WI38 (cell line): ENCODE results near the gene TYR.
"Not testable (repeated sequence)": the region's sequence is repeated elsewhere in the genome, so short reads cannot be mapped to it uniquely, and the experiment has no call there.

Source experiments
- H3K4me3 ChIP-seq: 2 replicates; pipeline ENCODE4 v1.5.1; 2011; ENCODE audit warnings: low read depth, mild to moderate bottlenecking, control low read depth, low read length
- CTCF ChIP-seq: IDR thresholded peaks from 2 replicates; pipeline ENCODE4 v1.5.1; 2012; ENCODE audit warnings: low read depth, mild to moderate bottlenecking, control low read depth, low read length

Gene TYR

GRCh38 chr11:89267660-89268302, 90.1 kb downstream of the TYR start:
- no peak for TF ChIP-seq CTCF
- H3K4me3 ChIP-seq: no peak overlapping the region

GRCh38 chr11:89272540-89273088, 94.9 kb downstream of the TYR start:
- H3K4me3 ChIP-seq: not testable (repeated sequence)

- H3K4me3 ChIP-seq: not testable (repeated sequence)
Observed at GRCh38 chr11:89273220-89273619, 95.5 kb downstream of the TYR start.

DNA sequence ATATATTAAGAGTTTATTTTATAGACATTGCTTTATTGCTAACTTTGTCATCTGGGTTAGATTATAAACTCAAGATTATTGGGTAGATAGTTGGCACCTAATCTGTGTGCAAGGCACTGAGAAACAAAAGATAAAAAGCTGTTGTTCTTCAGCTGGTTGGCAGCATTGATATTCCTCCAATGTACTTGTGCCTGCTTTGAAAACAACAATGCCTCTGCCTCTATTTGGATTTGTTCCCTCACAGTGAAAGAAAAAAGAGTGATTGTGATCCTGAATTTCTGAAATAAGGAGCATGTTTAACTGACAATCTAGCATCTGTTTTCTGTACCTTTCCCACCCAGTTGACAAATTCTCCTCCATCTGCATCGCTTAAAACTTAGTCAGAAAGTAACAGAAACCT, 98.3 kb downstream of the TYR start:
- no peak for TF ChIP-seq CTCF
- H3K4me3 ChIP-seq: no peak overlapping the region

DNA sequence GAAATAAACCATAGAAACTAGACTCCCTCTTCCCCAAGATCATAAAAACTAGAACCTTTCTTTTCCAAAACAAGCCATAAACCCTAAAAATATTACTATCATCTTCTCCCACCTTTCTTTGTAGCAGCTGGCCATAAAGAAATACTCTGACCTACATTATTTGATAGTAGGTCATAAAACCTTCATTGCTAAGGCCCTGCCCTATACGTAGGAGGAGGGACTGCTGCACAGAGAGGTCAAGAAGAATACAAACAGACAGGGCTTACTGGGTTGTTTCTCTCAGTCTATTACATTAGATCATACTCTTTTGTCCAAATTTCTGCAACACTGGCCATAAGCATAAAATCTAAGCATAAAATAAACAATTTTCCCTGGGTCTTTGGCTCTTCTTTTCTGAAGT, 101.5 kb downstream of the TYR start:
- H3K4me3 ChIP-seq: no peak overlapping the region
- TF ChIP-seq CTCF: no peak

DNA sequence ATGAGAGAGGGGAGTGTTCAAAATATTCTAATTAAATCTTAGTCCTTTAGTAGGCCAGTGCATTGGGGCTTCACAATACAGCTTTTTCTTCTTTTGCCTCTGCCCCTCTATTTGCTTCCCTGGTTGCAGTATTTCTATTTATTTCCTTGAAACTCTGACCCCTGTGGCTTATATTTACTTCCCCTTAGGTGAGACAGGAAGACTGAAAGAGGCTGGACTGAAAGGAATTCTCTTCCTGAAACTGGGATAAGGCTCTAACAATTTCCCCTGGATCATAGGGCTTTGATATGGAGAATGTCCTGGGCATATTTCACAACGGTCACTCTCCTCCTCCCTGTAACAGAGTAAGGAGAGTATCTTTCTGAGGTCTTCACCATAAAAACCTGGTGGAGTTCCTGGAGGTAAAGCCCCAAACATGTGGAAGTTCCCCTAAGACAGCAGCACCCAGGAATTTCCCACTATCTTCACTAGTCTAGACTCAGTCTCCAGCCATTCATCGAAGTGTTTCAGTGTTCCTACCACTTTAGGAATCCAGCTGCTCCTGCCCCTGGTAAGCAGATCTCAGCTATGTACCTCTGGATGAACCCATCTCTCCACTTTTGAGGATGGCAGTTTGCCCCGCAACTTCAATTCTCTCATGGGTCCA, 103.5 kb downstream of the TYR start:
- not testable (repeated sequence) for H3K4me3 ChIP-seq

DNA sequence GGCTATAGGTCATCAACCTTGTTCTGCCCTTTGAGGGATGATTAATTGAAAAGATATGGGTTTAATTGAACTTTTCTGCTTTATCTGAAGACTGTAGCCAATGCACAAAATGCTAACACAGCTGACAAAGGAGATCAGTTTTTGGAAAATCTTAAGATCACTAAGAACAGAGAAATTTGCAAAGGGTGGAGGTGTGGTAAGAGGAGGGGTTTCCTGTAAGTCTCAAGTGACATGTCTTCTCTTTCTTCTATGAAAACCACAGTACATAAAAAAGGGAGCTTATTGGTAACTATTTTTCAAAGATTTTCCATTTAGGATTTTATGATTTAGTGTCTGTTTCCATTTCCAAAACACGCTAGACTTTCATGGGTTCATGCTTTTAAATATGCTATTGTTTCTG, 108.9 kb downstream of the TYR start:
- not testable (repeated sequence) for H3K4me3 ChIP-seq

GRCh38 chr11:89288004-89288403, 110.3 kb downstream of the TYR start:
- not testable (repeated sequence) for H3K4me3 ChIP-seq

- TF ChIP-seq CTCF: no peak
- H3K4me3 ChIP-seq: peak overlapping the region; percentile 39
Observed at GRCh38 chr11:89293965-89294679, 116.4 kb downstream of the TYR start.

GRCh38 chr11:89295023-89295422, 117.3 kb downstream of the TYR start:
- H3K4me3 ChIP-seq: not testable (repeated sequence)

GRCh38 chr11:89303029-89303428, 125.4 kb downstream of the TYR start:
- not testable (repeated sequence) for H3K4me3 ChIP-seq

GRCh38 chr11:89308272-89308671, 130.6 kb downstream of the TYR start:
- not testable (repeated sequence) for H3K4me3 ChIP-seq

DNA sequence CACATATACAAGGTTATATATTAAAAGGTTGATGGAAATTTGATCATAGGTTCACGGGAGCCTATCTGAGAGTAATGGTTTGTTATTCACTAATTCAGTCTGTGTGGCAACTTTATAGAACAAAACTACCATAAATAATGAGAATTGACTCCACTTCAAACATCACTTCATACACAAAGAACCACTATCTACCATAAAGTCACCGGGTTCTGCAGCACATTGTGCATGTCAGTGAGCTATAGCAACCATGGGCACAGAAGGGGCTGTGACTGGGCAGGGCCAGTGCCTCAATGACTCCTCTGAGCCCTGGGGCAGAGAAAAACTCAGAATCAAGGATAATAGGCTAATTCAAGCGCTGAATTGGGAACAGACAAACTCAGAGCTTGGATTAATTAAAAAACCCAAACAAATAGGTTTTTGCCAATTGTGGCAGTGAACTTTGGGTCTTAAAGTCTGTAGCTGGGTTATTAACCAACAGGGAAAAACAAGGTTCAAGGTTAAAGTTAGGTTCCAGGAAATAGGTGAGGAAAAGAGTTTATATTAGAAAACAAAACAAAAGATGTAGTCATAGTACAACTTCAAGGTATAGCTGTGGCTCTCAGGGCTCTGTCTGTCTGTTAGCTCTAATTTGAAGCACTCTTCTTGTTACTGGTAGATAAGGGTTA, 131.8 kb downstream of the TYR start:
- not testable (repeated sequence) for H3K4me3 ChIP-seq

DNA sequence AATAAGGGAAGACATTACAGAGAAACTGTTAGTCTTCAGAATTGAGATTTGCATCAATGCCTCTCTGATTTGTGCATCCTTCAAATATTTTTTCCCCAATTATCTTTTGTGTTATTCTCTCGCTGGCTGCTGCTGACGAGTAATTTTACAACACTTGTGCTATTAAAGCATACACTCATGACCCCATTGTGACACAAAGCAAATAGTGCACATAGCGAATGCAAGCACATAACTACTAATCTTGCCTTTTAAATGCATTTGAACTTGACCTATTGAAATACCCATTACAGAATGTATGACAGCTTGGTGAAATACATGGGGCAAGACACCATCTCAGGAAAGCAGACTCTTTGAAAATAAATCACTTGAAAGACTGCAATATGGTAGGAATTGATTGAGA, 132.9 kb downstream of the TYR start:
- not testable (repeated sequence) for H3K4me3 ChIP-seq
